ENCODE results near the gene THADA.

The THADA gene

GRCh38 chr2:43302182-43302960 lies 293.5 kb downstream of the THADA start:
- H3K4me1 ChIP-seq (ENCODE audit: low read length), result peaks cover 6% of the 10 kb centered on the region; the same call in 1 of the 2 replicates
- TF ChIP-seq EZH2phosphoT487 (IDR thresholded peaks at IDR 0.05; ENCODE audit: low read depth) (no peak), CTCF (IDR thresholded peaks at IDR 0.05; ENCODE audit: low read depth, low read length) (no peak)
- H3K4me2 ChIP-seq (ENCODE audit: low read length), result no peak overlapping the region
- H3K27ac ChIP-seq (ENCODE audit: low read length), result no peak overlapping the region
- H3K36me3 ChIP-seq (replicated peaks; ENCODE audit: low read depth, low read length), result peaks cover 5% of the 10 kb centered on the region
- H2AFZ ChIP-seq (ENCODE audit: low read depth, low read length), result no peak overlapping the region
- no peaks in the 10 kb centered on the region for H3K27me3 ChIP-seq (ENCODE audit: low read depth, low read length)
- no peaks in the 10 kb centered on the region for H3K79me2 ChIP-seq (ENCODE audit: low read length)
- no peaks in the 10 kb centered on the region for H3K9me3 ChIP-seq (ENCODE audit: insufficient read depth, low read length)
- H3K4me3 ChIP-seq (ENCODE audit: low read length), result no peak overlapping the region
- no peaks in the 10 kb centered on the region for H4K20me1 ChIP-seq (ENCODE audit: insufficient read depth, low read length)
- H3K9ac ChIP-seq (ENCODE audit: low read length), result no peak overlapping the region

- Histone ChIP-seq H3K27ac (ENCODE audit: low read length) (no peak overlapping the region), H3K36me3 (replicated peaks; ENCODE audit: low read depth, low read length) (peaks cover 2% of the 10 kb centered on the region), H3K4me3 (ENCODE audit: low read length) (no peak overlapping the region), H3K27me3 (ENCODE audit: low read depth, low read length) (no peaks in the 10 kb centered on the region), H3K4me2 (ENCODE audit: low read length) (no peak overlapping the region), H4K20me1 (ENCODE audit: insufficient read depth, low read length) (no peaks in the 10 kb centered on the region), H3K79me2 (ENCODE audit: low read length) (no peaks in the 10 kb centered on the region), H3K4me1 (ENCODE audit: low read length) (peaks cover 6% of the 10 kb centered on the region; the same call in 1 of the 2 replicates), H3K9me3 (ENCODE audit: insufficient read depth, low read length) (no peaks in the 10 kb centered on the region), H3K9ac (ENCODE audit: low read length) (no peak overlapping the region), H2AFZ (ENCODE audit: low read depth, low read length) (no peak overlapping the region)
- TF ChIP-seq CTCF (IDR thresholded peaks at IDR 0.05; ENCODE audit: low read depth, low read length) (no peak), EZH2phosphoT487 (IDR thresholded peaks at IDR 0.05; ENCODE audit: low read depth) (no peak)
Observed at GRCh38 chr2:43300781-43301583, 294.9 kb downstream of the THADA start.

- Histone ChIP-seq H3K27ac (ENCODE audit: low read length) (no peak overlapping the region), H2AFZ (ENCODE audit: low read depth, low read length) (no peak overlapping the region)
Observed at GRCh38 chr2:43300222-43300621, 295.6 kb downstream of the THADA start.

More at GRCh38 chr2:43300222-43300621, 295.6 kb downstream of the THADA start:
- no peaks in the 10 kb centered on the region for H3K79me2 ChIP-seq (ENCODE audit: low read length)
- H3K27me3 ChIP-seq (ENCODE audit: low read depth, low read length), result no peaks in the 10 kb centered on the region
- H4K20me1 ChIP-seq (ENCODE audit: insufficient read depth, low read length), result no peaks in the 10 kb centered on the region
- H3K4me3 ChIP-seq (ENCODE audit: low read length), result no peak overlapping the region
- H3K9ac ChIP-seq (ENCODE audit: low read length), result no peak overlapping the region
- H3K4me1 ChIP-seq (ENCODE audit: low read length), result peaks cover 7% of the 10 kb centered on the region
- H3K4me2 ChIP-seq (ENCODE audit: low read length), result no peak overlapping the region
- H3K9me3 ChIP-seq (ENCODE audit: insufficient read depth, low read length), result no peaks in the 10 kb centered on the region
- TF ChIP-seq CTCF (IDR thresholded peaks at IDR 0.05; ENCODE audit: low read depth, low read length) (no peak), EZH2phosphoT487 (IDR thresholded peaks at IDR 0.05; ENCODE audit: low read depth) (no peak)
- H3K36me3 ChIP-seq (replicated peaks; ENCODE audit: low read depth, low read length), result peaks cover 2% of the 10 kb centered on the region
